SK-N-DZ (cell line): ENCODE measurements around the gene NHERF1.
A peak's percentile ranks its signal among the peaks of the same experiment; 100 is the strongest.

Source experiments
- DNase-seq: peaks from one replicate; pipeline ENCODE4 v3.0.0-alpha.2; 2015; ENCODE audit warnings: low spot score

NHERF1 gene

DNA sequence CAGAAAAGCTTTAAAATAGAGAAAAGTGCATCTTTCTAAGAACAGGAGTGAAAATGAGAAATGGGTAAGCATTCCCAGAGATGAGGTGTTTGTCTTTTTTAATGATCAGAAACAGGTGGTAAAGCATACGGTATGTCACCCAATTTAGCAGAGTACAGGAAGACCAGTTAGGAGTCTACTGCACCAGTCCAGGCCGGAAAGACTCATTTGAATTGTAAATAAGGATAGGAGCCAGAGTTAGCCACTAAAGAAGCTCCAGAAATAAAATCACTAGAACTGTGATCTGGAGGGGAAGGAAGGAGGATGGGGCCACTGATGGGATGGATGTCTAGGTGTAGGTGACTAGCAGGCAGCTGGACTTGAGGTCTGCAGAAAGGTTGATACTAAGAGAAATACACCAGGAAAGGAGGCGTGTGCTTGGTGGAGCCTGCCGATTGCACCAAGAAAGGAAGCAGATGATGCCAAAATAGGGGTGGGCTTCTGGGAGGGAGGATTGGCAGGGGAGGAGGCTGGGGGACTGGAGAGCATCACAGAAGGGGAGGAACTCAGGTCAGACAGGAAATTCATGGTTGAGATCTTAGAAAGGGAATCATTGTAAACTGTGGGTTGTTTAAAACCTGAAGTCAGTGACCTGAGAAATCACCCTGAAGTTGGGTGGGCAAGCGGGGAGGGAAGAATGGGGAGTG lies 35.8 kb downstream of the NHERF1 start:
- DNase-seq: no peak

DNA sequence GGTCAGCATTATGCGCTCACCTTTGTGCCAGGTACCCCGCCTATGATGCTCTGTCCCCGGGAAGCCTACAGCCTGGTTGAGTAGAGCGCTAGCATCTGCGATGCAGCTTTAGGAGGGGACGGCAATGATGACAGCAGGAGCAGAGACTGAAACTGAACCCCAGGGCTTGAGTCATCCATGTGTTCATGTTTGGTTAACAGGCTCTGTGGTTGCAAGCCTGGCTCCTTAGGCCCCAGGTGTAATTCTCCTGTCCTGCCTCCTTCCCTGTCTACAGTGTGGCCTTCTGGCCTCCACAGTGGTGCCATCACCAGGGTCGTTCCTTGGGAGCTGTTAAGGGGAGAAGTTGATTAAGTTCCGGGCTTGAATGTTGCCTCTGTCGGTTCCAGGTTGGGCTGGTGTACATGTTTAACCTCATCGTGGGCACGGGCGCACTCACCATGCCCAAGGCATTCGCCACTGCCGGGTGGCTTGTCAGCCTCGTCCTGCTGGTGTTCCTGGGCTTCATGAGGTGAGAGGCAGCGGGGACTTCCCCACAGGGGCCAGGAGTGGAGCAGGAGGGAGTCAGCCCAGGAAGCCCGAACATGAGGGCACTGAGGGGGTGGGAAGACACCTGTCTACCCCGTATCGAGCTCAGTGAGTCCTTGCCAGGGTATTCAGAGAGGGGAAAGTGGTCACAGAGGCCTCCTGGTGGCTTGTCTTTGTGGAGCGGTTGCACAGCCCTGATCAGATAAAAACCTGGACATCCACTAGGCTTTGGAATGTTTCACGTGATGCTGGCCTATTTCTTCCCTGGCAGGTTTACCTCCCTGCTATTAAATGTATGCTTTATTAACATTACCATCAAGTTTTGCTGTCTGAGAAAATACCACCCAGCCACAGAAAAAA lies 36.9 kb downstream of the NHERF1 start:
- DNase-seq: no peak

DNA sequence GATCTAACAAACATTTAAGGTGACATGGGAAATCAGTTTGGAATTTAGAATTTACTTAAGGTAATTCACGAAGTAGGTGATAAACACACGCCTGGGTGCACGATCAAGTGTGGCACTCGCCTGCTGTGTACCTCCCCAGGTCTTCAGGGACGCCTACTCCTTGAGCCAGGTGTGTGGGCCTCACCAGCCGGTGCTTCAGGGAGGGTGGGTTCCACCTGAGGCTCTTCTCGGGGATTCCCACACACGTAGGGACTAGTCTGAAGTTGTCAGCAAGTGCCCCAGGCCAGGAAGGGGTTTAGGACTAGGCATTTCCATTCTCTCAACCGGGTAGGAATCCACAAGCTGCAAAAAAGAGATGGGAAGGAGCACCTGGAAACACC lies 37.5 kb downstream of the NHERF1 start:
- no peak for DNase-seq

DNA sequence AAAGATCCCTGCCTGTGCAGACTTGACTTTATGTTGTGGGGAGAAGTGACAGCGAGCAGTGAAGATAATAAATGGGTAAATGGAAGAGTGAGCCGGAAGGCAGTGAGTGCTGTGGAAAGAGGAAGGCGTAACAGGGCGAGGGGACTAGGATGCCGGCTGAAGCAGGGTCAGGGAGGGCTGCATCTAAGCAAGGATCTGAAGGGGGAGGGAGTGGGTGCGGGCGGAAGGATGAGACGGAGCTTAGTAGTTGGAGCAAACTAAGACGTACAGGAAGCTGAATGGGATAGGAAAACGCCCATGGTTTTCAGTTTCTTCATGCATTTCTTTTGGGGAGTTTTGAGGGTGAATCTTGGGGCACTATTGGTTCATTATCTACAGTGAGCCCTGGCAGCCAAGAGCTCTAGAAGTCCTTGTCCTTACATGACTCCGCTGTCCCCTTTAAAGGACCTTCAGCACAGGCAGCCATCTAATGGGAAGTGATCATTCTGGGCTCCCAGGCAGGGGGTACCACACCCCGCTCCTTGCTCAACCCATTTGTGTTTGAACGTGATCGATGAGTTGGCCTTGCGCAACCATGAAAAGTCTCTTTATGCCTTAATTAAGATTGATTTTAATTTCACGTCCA lies 38.1 kb downstream of the NHERF1 start:
- DNase-seq: no peak

DNA sequence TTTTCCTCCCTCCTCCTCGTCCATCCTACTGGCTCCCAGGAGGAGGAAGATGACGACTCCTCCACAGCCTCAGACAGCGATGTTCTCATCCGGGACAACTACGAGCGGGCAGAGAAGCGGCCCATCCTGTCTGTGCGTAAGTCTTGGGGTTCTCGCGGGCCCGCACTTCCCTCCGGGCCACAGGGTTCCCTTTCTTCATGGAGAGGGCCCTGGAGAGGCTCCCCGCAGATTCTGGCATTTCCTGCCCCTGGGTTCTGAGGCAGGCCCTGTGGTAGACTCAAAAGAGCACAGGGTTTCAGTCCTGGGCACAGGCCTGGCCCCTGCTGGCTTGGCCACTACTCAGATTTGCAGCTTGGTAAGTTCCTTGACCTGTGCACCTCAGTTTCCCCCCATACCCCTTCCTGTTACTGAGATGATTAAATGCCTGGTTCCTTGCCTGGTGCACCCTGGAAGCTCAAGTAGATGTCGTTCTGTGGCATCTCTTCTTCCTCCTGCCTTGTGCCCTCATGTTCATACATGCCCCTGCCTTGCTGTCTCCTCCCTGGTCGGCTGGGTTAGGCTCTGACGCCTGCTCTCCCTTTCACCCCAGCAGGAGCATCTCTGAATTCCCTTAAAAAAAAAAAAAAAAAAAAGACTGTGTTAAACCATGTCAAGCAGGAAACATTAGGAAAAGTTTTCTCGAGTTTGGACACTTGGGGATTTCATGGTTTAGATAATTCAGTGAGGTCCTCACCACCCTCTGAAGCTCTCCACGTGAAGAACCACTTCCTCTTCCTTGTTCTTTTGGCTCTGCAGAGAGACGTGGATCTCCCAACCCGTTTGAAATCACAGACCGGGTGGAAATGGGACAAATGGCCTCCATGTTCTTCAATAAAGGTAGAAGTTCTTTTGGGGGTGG lies 42.0 kb downstream of the NHERF1 start:
- no peak for DNase-seq

DNA sequence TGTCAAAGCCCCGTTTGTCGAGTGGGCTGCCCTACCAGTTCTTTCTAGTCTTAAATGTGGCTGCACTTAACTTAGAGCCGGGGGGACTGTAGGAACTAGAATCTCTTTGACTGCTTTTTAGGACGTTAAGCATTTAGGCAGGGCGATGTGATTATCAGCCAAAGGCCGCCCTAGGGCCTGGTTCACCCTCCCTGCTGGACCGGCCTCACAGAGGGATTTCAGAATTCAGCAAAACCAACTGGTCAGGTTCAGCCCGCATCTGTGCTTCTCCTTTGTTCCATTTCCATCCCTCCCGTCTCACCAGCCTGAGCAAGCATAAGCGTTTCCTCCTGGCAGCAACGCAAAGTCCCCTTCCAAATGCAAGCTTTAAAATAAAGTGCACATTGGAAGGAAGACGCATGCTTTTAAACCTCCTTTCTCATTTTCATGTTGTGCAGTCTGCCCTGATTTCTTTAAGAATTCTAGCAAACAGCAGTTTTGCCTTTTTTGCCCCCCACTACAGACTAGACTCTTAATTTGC lies 44.2 kb downstream of the NHERF1 start:
- DNase-seq: no peak

DNA sequence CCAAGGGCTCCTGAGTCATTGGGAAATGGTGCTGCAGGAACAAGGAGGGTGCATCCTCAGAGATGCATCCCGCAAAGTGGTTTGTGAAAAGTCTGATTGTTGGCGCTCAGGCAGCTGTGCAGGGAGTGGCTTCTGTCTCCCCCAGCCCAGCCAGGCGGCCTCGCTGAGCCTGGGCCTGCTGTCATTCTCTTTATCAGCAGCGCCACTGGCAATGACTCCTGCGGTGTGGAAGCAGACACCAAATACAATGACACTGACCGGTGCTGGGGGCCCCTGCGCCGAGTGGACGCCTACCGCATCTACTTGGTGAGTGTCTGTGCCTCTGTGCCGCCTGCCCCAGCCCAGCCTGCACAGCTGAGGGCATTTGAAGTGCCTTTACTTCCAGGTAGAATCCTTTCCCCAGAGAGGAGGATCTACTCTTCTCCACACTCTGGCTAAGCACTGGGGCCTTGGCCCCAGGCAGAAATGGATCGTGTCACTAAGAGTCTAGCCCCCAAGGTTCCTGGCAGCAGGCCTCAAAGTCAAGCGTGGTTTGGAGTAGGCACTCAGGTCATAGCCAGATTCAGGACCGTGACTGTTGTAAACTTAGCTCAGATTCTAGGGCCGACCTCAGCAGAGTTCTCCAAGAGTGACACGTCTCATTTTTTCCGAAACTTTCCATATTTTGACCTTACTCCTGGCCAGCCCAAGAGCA lies 47.0 kb downstream of the NHERF1 start:
- no peak for DNase-seq

DNA sequence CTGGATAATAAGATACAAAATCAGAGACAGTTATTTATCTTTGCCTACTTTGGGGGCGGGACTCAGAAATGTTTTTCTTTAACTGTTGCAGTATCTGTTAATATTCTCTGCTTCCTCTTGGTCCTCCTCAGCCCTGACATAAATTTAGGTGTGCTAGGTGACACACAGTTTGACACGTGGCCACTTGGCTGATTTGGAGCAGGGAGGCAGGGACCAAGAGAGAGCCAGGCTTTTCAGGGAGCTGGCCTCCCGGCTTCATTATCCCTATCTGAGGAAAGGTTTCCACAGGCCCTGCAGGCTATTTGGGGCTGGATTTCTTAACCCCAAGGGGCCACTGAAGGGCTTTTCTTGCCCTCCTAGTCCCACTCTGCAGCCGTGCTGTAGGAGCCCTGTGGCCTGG lies 47.8 kb downstream of the NHERF1 start:
- no peak for DNase-seq

DNA sequence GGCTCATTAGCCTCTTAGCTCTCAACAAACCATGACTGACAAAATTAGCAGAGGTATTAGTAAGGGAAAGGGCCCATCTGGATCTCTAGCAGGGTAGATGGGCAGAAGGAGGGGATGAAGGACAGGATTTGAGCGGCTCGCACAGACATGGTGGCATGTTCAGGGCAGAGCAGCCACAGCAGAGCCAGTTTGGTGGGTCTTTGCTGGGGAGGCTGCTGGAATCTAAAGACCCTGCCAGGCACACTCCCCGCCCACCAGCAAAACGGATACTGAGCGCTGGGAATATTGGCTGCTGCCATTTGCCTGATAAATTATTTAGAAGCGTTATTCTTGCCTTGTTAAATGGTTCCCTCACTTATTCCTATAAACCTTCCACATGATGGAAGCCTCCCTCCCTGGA lies 48.4 kb downstream of the NHERF1 start:
- DNase-seq: no peak

DNA sequence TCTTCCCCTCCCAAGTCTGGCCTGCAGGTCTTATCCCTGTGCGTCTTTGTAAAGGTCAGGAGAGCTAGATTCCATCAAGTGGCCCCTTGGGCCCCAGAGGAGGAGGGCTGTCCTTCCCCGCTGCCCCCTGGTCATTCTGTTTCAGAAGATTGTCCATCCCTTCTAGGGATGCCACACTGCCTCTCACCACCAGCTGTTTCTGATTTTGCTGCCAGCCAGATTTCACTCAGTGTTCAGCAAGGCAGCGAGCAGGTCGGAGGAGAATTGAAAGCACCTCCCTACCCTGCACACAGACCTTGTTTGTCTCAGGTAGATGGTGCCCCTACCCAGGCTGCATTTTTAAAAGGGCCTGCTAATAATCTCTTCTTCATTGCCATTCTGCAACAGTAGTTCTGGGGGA lies 49.4 kb downstream of the NHERF1 start:
- no peak for DNase-seq

DNA sequence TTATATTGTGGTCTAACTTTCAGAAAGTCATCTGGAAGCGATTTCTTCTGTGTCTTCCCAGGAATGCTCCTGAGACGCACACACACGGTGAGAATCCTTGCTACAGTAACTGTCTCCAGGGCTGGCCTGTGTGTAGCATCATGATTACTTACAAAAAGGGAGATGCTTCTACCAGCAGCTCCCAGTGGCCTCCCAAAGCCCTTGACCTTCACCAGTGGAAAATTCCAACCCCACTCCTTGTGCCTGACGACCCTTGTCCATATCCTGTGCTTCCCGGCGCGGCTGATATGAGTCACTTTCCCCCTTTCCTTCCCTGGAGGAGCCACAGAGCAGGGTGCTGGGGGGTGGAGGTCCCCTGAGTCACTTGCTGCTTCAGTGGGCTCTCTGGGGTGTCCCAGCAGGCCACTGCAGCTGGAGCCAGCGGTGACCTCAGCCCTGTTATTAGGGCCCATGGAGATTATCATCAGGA lies 49.8 kb downstream of the NHERF1 start:
- no peak for DNase-seq

DNA sequence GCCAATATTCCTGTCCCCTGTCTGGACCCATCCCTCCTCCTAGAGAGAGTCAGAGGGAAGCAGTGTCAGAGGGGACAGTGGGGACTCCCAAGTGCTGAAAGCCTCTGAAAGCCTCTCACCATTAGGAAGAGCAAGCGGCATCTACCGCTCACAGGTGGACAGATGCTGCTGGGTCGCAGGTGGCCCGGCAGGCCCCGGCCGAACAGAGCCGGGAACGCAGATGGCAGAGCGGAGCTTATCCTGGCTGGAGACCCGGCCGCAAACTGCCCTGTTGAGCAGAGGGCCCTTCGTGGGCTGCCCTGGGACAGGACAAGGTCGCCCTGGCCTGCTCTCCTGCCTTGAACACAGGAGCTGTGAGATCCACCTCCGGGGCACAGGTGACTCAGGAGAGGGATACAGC lies 50.7 kb downstream of the NHERF1 start:
- no peak for DNase-seq

DNA sequence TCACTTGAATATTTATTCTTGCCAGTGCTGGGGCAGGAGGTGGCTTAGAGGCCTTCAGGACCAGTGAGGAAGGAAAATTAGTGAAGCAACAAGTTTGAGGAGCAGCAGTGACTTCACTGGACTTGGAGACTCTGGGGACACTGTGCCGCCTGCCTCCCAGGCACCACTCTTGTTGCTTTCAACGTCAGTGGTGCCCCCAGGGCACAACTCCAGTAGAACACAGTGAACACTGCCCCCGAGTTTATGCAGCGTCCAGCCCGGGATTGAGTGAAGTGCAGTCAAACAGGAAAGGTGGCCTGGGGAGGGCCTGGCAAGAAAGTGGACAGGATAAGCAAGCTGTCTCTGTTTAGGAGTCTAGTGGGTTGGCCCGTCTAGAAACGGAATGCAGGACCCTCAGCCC lies 52.1 kb downstream of the NHERF1 start:
- no peak for DNase-seq

DNA sequence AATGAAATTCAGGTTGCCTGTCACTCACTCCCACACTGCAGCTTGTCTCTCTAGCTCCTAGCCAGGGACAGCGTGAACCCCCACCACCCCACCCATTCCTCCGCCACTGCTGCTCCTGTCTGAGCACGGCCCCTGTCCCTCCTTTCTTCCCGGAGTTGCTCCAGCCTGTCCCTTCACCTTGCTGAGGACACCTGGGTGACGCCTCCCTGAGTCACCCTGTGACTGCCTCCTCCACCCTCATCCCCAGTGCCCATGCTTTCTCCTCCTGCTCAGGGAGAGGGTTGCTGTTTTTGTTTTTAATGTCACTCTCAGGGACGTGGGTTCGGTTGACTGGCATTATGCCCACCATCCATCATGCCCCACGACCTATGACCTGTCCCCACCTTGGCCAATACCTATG lies 53.5 kb downstream of the NHERF1 start:
- DNase-seq: no peak

DNA sequence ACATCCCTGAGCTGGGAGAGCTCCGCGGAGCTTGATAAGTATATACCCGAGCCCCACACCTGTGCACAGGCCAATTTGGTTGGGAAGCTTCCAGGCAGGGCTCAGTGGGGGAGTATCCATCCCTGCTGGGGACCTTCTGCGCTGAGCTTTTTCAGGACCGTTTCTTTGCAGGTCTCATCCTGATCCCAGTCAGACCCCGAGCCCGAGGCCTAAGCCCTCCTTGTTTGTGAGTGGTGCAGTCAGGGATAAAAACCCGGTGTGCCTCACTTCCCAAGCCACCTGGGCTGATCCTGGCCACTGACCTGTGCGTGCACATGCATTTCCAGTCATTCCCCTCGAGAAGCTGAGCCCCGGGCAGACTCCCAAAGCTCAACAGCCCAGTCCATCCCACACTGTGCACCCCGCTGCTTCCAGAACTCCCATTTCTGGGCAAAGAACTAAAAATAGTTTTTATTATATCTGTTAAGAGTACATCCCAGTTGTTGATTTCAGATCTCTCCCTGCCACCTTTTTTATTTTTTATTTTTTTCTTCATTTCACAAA lies 55.0 kb downstream of the NHERF1 start:
- no peak for DNase-seq

DNA sequence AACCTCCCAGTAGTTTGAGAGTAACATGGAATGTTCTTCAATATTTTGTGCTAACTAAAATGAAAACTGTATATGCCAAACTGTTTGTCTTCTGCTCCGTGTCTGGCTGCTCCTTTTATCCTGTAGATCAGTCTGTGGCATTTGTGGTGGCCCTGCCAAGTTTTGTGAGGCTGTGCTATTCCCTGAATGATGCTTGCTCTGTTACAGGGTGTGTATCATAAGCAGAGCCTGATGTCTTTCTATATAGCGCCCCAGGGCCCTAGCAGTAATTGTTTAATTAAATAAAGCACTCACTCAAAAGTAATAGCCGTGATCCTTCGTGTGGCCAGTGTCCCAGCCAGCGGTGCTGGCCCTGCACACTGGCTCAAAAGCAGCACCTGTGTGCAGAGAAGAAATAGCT lies 55.5 kb downstream of the NHERF1 start:
- DNase-seq: peak; percentile 27

DNA sequence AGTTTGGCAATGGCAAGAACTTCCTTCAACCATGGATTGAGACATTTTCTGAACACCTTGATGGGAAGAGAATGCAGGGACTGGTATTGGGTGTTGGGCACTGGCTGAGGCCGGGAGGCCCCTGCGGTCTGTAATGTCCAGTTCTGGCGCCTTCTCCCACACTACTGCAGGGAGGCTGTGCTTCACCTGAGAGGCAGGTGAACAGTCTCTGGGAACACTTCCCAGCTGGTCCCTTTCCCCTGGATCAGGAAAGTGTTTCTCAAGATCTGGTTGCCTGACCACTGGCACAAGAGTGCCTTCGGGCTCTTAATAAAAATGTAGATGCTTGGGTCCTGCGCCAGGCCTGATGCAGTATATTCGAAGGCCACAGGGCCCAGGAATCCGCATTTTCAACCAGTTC lies 56.3 kb downstream of the NHERF1 start:
- no peak for DNase-seq

DNA sequence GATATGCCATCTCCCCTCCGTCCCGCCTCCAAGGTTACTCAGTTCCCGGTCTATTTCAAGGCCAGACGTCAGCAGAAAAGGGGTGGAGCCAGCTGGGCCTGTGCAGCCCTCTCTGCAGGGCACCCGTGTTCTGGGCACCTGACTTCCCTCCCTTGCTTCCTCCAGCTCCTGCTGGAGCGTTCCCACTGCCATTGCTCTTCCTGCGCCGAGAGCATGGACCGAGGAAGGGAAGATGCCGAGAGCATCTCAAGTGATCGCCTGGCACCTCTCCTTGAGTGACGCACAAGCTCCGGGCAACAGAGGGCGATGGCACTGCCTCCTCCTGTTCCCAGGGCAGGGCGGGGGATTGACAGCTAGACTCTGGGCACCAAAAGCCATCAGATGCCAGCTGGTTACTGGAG lies 57.2 kb downstream of the NHERF1 start:
- DNase-seq: no peak

DNA sequence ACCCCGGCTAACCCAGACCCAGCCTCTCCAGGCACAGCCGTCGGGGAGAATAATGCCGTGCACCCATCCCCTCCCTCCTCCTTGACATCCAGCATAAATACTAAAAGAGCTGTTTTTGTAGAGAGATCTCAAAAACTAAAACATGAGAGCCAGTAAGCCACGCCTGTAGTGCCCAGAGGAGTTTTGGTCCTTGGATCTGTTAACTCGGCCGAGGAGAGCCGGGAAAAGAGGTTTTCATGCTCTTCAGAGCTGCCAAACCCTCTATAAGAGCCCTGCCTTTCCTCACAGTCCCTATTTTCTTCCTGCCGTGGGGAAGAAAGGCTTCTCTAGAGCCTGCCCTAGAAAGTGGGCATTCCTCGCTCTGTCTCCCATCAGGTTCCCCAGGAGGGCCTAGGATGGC lies 57.9 kb downstream of the NHERF1 start:
- no peak for DNase-seq

DNA sequence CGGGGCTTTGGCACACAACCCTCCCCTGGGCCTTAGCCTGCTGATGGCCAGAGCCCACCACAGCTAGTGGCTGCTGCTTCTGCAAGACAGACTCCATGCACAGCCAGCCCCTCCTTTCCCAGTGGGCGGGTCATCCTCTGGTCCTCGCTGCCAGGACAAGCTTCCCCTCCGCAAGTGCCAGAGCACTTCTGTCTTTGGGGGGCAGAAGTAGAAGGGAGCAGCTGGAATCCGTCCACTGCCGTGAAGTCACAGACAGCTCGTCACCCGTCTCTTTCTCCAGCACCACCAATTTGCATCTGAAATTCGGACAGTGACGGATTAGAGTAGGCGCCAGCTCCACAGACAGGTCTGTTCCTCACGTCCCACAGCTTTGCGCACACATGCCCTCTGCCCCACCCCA lies 59.0 kb downstream of the NHERF1 start:
- no peak for DNase-seq

DNA sequence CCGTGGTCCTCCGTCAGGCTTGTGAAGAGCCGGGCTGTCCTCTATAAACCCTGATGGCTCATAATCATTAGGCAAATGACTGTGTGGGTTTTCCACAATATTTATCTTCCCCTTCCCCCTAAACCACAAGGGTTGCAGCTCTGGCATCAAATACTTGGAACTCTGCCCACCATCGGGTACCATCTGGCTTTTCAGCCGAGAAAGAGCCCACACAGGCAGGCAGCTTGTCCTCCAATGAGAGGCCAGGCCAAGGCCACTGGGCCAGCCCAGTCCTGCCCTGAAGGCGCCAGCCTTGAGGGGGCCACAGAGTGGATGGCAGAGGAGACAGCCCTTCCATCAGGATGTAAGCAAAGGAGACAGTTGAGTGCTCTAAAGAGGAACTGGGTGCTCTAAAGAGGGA lies 59.5 kb downstream of the NHERF1 start:
- DNase-seq: no peak
